Activated T-helper 17 cell treated with anti-CD3 and anti-CD28 coated beads, Interleukin-2, amount 50 U/mL, for 72 hours (primary cell): ENCODE data around the gene PPEF2. TPM values are rescaled to one million over a fixed set of nuclear protein-coding genes. Genes with fewer than 3 reads are reported as not detected.
"Not testable (repeated sequence)": the region's sequence is repeated elsewhere in the genome, so short reads cannot be mapped to it uniquely, and the experiment has no call there.

Experiments
- ATAC-seq: fragments of 150-1000 bp; cut with Tn5 transposase; replicated peaks from 2 replicates; pipeline ENCODE4 v1.10.0; 2021; ENCODE audit warnings: mild to moderate bottlenecking, moderate library complexity
- H3K27ac Mint-ChIP-seq: one replicate; pipeline ENCODE4 v1.8.0; 2022; ENCODE audit warnings: mixed read lengths
- H3K27me3 Mint-ChIP-seq: one replicate; pipeline ENCODE4 v1.8.0; 2022; ENCODE audit warnings: mixed read lengths
- H3K36me3 Mint-ChIP-seq: one replicate; pipeline ENCODE4 v1.8.0; 2022; ENCODE audit warnings: low read depth, mild to moderate bottlenecking, mixed read lengths
- H3K4me1 Mint-ChIP-seq: one replicate; pipeline ENCODE4 v1.8.0; 2022; ENCODE audit warnings: mixed read lengths
- H3K4me3 Mint-ChIP-seq: one replicate; pipeline ENCODE4 v1.8.0; 2022; ENCODE audit warnings: mild to moderate bottlenecking, mixed read lengths
- H3K9me3 Mint-ChIP-seq: one replicate; pipeline ENCODE4 v1.8.0; 2022; ENCODE audit warnings: mixed read lengths
- total RNA-seq, 2 donors: library from RNA; stranded (reverse); gene quantifications; one replicate each; pipeline ENCODE4 v1.2.3, GENCODE V29; 2022

PPEF2 gene
- total RNA-seq, 2 donors from 2014 or later, result 0.24 TPM; not detected in 1

DNA sequence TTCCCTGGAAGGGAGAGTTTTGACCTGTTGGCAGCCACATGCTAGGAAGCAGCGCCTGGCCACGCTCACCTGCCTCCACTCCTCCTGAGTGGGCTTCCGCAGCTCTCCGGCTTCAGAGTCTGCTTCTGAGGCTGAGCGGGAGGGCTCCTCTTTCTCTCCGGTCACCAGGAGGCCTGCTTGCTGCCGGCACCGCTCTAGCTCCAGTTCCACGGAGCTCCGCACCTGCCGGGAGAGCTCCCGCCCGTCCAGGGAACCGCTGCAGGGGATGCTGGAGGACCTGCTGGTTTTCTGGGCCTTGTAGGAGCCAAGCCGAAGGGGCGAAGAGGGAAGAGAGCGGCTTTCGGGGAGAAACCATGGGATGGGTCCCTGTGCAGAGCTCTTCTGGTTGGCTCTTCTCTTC is 26.0 kb downstream of the PPEF2 start:
- no peak overlapping the region for H3K4me3 Mint-ChIP-seq
- peaks cover 3% of the 10 kb centered on the region for H3K27me3 Mint-ChIP-seq
- H3K27ac Mint-ChIP-seq, result no peak overlapping the region
- H3K9me3 Mint-ChIP-seq, result no peaks in the 10 kb centered on the region
- no peaks in the 10 kb centered on the region for H3K4me1 Mint-ChIP-seq
- ATAC-seq, result no peak
- H3K36me3 Mint-ChIP-seq, result no peaks in the 10 kb centered on the region

DNA sequence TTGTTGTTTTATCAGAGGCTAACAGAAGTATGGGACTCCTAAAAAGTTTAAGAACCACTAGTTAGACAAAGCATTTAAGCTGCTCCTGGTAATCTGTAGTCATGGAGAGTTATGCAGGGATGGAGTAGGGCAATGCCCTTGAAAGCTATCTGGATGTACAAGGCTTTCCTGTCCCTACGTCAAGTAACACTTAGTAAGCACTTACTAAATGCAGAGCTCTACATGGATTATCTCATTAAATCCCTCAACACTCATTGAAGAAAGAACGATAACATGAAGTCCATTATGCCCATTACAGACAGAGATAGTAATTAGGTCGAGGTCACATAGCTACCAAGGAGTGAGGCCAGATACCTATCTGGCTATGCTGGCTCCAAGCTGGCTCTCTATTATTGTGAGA is 33.2 kb downstream of the PPEF2 start:
- Mint-ChIP-seq H3K9me3 (no peaks in the 10 kb centered on the region), H3K27me3 (no peaks in the 10 kb centered on the region), H3K4me3 (no peak overlapping the region), H3K27ac (no peak overlapping the region), H3K4me1 (no peaks in the 10 kb centered on the region), H3K36me3 (no peaks in the 10 kb centered on the region)
- no peak for ATAC-seq

DNA sequence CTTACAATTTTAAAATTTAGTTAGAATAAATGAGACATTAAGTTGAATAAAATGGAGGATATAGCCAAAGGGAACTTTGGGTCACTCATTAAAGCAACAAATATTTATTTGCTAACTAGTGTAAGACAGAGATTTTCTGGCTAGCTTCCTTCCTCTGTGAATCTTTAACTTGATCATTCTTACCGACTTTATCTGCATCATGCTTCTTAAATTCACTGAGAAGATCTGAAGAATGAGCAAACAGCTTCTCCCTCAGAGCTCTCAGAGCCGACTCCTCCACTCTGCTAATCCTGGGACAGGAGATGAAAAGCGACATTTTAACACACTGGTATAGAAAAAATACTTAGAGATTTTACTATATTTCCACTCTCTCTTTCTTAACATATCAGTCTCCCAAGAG is 35.1 kb downstream of the PPEF2 start:
- H3K36me3 Mint-ChIP-seq, result no peaks in the 10 kb centered on the region
- no peak for ATAC-seq
- H3K4me3 Mint-ChIP-seq, result no peak overlapping the region
- no peaks in the 10 kb centered on the region for H3K27me3 Mint-ChIP-seq
- H3K9me3 Mint-ChIP-seq, result no peaks in the 10 kb centered on the region
- no peak overlapping the region for H3K27ac Mint-ChIP-seq
- no peaks in the 10 kb centered on the region for H3K4me1 Mint-ChIP-seq

DNA sequence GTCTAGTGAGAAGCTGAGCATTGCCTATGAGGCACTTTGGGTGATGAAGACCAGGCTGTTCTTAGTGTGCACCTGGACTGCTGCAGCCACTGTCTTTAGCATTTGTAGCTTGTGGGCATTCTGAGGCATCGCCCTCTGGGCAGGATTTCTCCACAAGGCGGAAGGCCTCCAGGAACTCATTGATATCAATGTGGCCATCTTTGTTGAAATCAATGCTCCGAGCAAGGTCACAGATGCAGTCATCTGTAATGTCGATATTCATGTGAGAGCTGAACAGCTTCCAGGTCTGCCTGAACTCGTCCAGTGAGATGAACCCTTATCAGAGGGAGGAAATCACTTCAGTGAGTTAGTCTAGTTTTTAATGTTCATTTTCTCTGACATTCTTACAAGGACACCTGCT is 41.6 kb downstream of the PPEF2 start:
- Mint-ChIP-seq H3K9me3 (no peaks in the 10 kb centered on the region), H3K27ac (no peak overlapping the region), H3K4me3 (no peak overlapping the region), H3K27me3 (no peaks in the 10 kb centered on the region), H3K36me3 (no peaks in the 10 kb centered on the region), H3K4me1 (no peaks in the 10 kb centered on the region)
- no peak for ATAC-seq

DNA sequence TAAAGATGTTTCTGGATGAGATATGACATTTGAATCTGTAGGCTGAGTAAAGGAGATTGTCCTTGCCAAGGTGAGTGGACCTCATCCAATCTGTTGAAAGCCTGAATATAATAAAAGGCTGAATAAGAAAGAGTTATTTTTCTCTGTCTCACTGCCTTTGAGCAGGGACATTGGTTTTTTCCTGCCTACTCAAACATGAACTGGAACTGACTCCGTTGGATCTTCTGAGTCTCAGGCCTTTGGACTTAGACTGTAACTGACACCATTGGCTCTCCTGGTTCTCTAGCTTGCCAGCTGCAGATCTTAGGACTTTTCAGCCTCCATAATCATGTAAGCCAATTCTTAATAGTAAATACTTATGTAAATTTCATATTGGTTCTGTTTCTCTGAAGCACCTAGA is 43.5 kb downstream of the PPEF2 start:
- ATAC-seq, result no peak
- H3K4me1 Mint-ChIP-seq, result no peaks in the 10 kb centered on the region

DNA sequence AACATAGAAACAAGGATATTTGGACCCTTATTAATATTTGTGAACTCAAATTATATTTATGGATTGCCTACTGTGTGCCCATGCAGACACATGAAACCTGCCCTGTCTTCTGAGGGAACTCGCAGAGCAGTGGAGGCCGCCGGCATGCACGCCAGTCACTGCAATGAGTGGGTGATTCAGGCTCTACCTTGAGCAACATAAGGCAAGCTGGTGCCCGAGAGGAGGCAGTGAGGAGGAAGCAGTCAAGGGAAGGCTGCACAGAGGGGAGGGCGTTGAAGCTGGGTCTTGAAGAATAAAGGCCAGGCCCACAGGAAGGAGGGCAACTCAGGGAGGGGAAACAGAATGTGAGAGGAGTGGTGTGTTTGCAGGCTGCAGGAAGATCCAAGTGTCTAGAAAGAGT is 52.8 kb downstream of the PPEF2 start:
- Mint-ChIP-seq H3K36me3 (no peaks in the 10 kb centered on the region), H3K27me3 (peaks cover 12% of the 10 kb centered on the region), H3K4me1 (peaks cover 5% of the 10 kb centered on the region), H3K27ac (no peak overlapping the region), H3K9me3 (no peaks in the 10 kb centered on the region), H3K4me3 (peak overlapping the region; percentile 6)
- no peak for ATAC-seq

More for the DNA sequence above, 43.5 kb downstream of the PPEF2 start:
- no peak overlapping the region for H3K4me3 Mint-ChIP-seq
- H3K27me3 Mint-ChIP-seq, result peaks cover 4% of the 10 kb centered on the region
- H3K9me3 Mint-ChIP-seq, result no peaks in the 10 kb centered on the region
- H3K27ac Mint-ChIP-seq, result no peak overlapping the region
- H3K36me3 Mint-ChIP-seq, result no peaks in the 10 kb centered on the region

DNA sequence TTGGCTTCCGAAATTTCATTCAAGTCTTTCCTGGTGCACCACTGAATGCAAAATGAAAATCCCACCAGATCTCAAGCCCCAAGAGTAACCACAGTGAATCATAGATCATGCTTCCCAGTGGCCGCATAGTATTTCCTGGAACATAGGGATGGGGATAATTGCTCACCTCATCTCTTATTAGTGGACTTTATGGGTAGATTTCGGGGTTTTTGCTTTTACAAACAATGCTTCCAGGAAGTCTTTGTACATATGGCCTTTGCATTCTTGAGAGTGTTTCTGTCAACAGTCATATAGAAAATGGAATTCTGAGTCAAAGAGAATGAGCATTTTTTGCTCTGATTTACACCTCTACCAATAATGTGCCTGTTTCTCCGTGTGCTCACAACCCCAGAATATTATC is 53.4 kb downstream of the PPEF2 start:
- Mint-ChIP-seq H3K9me3 (no peaks in the 10 kb centered on the region), H3K27me3 (peaks cover 10% of the 10 kb centered on the region)
- ATAC-seq, result peak; percentile 85

DNA sequence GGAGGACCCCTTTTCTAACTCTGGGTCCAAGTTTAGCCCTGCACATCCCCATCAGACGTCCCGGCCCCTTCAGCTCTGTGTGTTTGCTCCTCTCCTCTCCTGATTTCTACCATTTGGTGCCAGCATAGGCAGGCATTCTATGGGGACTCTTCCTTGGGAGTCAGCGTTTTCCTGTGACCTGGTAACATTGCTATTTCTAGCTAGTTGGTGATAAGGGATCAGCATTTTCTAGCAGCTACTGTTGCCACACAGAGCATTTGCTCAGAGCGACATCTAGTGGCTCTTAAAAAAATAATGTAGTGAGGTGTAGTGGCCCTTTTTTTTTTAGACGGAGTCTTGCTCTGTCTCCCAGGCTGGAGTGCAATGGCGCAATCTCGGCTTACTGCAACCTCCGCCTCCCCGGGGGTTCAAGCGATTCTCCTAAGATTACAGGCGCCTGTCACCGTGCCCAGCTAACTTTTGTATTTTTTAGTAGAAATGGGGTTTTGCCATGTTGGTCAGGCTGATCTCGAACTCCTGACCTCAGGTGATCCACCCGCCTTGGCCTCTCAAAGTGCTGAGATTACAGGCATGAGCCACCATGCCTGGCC is 54.0 kb downstream of the PPEF2 start:
- not testable (repeated sequence) for H3K36me3 Mint-ChIP-seq, H3K27me3 Mint-ChIP-seq, H3K9me3 Mint-ChIP-seq, H3K4me1 Mint-ChIP-seq
- Mint-ChIP-seq H3K27ac (peak overlapping the region; percentile 60), H3K4me3 (peak overlapping the region; percentile 16)
- ATAC-seq, result peak; percentile 78

More for the DNA sequence above, 53.4 kb downstream of the PPEF2 start:
- Mint-ChIP-seq H3K36me3 (no peaks in the 10 kb centered on the region), H3K27ac (peak overlapping the region; percentile 60), H3K4me3 (peak overlapping the region; percentile 6), H3K4me1 (peaks cover 5% of the 10 kb centered on the region)

DNA sequence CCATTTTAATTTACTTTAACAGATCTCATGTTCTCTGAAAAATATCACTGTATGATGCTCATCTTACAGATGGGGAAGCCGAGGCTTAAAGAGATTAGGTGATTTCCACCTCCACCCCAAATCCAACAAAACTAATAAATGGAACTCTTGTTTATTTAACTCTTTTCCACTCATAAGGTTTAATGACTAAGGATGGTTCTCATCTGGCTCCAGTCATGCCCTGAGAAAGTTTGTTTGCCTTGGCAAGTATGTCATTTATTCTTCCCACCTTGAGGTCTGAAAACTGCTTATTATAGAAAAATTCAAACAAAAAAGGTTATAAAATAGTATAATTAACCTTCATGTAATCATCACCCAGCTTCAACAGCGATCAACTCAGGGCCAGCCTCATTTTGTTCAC is 56.3 kb downstream of the PPEF2 start:
- Mint-ChIP-seq H3K27me3 (no peaks in the 10 kb centered on the region), H3K4me1 (peaks cover 5% of the 10 kb centered on the region), H3K4me3 (no peak overlapping the region), H3K9me3 (no peaks in the 10 kb centered on the region), H3K36me3 (no peaks in the 10 kb centered on the region), H3K27ac (peak overlapping the region; percentile 22)
- no peak for ATAC-seq

DNA sequence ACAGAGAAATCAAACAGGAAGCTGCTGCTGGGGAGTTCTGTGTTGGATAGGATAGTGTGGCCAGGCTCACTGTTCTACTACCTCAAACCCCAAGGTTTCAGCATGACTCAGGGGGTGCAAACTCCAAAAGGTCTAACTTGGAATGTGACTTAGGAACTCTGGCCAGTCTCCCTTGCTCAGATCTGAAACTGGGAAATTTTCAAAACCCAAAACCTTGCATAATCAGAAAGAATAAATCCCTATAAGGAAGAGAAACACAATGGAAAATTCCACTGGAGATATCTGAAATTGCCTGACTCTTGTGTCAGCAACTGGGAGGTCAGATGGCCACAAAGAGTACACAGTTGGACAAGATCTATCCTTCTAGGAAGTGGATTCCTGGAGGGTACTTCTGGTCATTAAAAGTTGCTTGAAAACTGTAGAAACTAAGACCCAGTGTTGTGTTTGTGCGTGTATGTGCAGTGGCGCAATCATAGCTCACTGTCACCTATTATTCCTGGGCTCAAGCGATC is 58.0 kb downstream of the PPEF2 start:
- Mint-ChIP-seq H3K36me3 (no peaks in the 10 kb centered on the region), H3K9me3 (no peaks in the 10 kb centered on the region), H3K27me3 (no peaks in the 10 kb centered on the region), H3K4me3 (no peak overlapping the region), H3K27ac (no peak overlapping the region), H3K4me1 (peaks cover 5% of the 10 kb centered on the region)
- ATAC-seq, result no peak

DNA sequence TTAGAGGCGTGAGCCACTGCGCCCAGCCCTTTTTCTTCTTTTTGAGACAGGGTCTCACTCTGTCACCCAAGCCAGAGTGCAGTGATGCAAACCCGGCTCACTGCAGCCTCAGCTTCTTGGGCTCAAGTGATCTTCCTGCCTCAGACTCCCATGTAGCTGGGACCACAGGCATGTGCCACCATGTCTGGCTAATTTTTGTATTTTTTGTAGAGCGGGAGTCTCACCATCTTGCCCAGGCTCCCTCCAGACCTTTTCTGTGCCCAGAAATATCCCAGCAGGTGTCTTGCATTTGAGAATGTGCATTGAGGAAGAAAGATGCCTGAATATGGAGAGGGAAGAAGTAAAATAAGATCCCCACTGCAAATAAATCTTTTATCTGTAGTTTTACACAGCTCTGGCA is 58.7 kb downstream of the PPEF2 start:
- Mint-ChIP-seq H3K4me1 (peaks cover 5% of the 10 kb centered on the region), H3K27ac (no peak overlapping the region), H3K27me3 (no peaks in the 10 kb centered on the region), H3K9me3 (no peaks in the 10 kb centered on the region), H3K4me3 (no peak overlapping the region), H3K36me3 (no peaks in the 10 kb centered on the region)
- ATAC-seq, result no peak

DNA sequence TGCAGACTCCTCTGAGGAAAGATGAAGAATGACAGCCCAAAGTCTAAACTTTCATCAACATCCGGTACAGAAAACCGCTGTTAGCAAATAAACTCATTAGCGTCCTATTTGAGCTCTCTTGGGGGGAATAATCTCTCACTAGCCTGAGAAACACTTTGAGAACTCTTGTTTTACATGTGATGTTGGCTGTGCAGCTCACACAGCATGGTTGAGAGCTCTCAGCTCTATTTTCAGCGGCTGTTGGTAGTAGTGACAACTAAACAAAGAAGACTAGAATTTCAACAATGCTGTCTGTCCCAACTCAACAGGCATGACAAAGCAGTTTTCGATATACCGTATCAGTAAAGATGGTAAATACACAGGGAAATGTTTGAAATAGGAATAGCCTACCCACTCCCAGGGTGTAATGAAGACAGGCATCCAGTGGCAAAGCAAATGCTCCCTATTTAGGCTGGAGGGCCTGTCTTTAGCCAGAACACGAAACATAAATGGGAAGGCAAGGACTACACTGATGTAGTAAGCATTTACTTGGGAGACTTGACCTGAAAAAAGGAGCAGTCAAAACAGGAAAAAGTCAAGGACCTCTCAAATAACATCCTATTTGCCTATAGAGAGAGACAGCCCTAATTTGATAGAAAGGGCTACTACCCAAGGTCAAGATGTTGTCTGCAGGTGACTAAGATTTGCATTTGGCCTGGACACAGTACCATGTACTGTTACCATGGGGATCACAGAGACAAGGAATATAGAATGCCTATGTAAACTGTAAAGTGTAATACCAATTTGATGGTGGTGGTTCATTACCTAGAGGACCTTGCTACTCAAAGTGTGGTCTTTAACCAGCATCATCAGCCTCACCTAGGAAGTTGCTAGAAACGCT is 60.4 kb downstream of the PPEF2 start:
- Mint-ChIP-seq H3K4me3 (no peak overlapping the region), H3K27me3 (no peaks in the 10 kb centered on the region), H3K9me3 (no peaks in the 10 kb centered on the region), H3K36me3 (no peaks in the 10 kb centered on the region), H3K27ac (no peak overlapping the region), H3K4me1 (no peaks in the 10 kb centered on the region)
- ATAC-seq, result no peak

DNA sequence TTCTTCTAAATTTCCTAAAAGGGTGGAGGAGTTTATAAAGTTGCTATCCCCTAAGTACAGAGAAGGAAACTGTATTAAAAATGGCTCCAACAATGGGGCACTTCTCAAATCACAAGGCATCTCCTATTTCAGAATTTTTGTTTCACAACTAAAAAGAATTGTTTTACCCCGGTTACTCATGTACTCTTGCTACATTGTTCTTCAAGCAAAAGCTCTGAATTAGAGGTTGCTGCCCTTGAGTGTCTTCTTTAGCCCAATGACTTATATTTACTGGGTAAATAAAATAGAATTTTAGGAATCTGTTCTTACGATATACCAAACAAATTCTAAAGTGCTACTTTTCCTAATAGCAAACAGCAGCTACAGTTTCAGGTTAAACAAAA is 67.5 kb downstream of the PPEF2 start:
- no peak for ATAC-seq
- no peaks in the 10 kb centered on the region for H3K4me1 Mint-ChIP-seq
- no peak overlapping the region for H3K4me3 Mint-ChIP-seq
- H3K36me3 Mint-ChIP-seq, result no peaks in the 10 kb centered on the region
- H3K27me3 Mint-ChIP-seq, result no peaks in the 10 kb centered on the region
- H3K9me3 Mint-ChIP-seq, result no peaks in the 10 kb centered on the region
- H3K27ac Mint-ChIP-seq, result no peak overlapping the region

DNA sequence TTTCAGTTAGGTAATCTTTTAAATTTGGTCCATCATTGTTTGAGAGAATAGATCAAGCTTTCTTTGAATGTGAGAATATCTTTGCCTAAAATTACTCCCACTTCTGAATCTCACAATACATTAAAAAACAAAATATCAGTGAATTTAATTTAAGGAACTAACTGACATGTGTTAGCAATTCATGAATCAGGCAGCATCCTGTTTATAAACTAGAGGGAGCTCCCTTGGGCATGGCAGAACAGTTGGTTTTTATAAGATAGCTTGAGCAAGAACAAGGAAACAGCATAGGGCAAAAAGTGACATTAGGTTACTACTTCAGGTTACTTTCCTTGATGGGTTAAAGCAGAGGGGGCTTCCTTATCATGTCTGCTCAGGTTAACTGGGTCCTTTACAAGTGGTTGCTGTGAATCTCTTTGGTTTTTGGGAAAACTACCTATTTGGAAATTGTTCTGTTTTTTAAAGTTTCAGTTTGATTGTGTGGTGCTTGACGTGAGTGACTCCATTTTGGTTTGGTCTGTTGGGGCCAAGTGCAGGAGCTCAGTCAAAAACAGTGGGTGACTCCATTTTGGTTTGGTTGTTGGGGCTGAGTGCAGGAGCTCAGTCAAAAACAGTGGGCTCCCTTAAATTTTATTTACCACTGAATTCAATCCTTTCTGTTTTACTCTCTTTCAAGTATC is 68.0 kb downstream of the PPEF2 start:
- no peaks in the 10 kb centered on the region for H3K9me3 Mint-ChIP-seq
- H3K4me1 Mint-ChIP-seq, result no peaks in the 10 kb centered on the region
- no peak overlapping the region for H3K4me3 Mint-ChIP-seq
- no peak for ATAC-seq
- no peaks in the 10 kb centered on the region for H3K27me3 Mint-ChIP-seq
- no peaks in the 10 kb centered on the region for H3K36me3 Mint-ChIP-seq
- H3K27ac Mint-ChIP-seq, result no peak overlapping the region
